GM23338 (cell line): ENCODE results near the gene LINGO1. TPM values are rescaled to one million over a fixed set of nuclear protein-coding genes. Genes with fewer than 3 reads are reported as not detected.

ENCODE experiments used
- ATAC-seq: fragments of 200-7000 bp; cut with Tn5 transposase; 3 replicates; pipeline ENCODE4 v1.9.1; 2020
- DNase-seq: peaks from one replicate; pipeline ENCODE4 v3.0.0-alpha.2; 2015; ENCODE audit warnings: low spot score
- H2AFZ ChIP-seq: fragments of 200-600 bp; sonication (generic); 2 replicates; pipeline ENCODE4 v1.8.0; 2016; ENCODE audit warnings: antibody characterized with exemption, mild to moderate bottlenecking, moderate library complexity
- H3F3A ChIP-seq: fragments of 200-600 bp; sonication (generic); replicated peaks from 2 replicates; pipeline ENCODE4 v1.8.0; 2017; ENCODE audit warnings: antibody characterized with exemption, mixed run types, low read depth
- H3K27ac ChIP-seq: fragments of 200-600 bp; sonication (generic); 2 replicates; pipeline ENCODE4 v1.6.1; 2016; ENCODE audit warnings: low read depth
- H3K27me3 ChIP-seq: fragments of 200-600 bp; sonication (generic); 2 replicates; pipeline ENCODE4 v1.8.0; 2016; ENCODE audit warnings: mild to moderate bottlenecking, mixed run types, moderate library complexity; ENCODE audit not compliant: insufficient read depth
- H3K36me3 ChIP-seq: fragments of 200-600 bp; sonication (generic); 2 replicates; pipeline ENCODE4 v1.8.0; 2016; ENCODE audit warnings: mild to moderate bottlenecking; ENCODE audit not compliant: insufficient read depth
- H3K4me1 ChIP-seq: fragments of 200-600 bp; sonication (generic); 2 replicates; pipeline ENCODE4 v1.8.0; 2016; ENCODE audit warnings: mild to moderate bottlenecking, moderate library complexity; ENCODE audit not compliant: insufficient read depth
- H3K4me2 ChIP-seq: fragments of 200-600 bp; sonication (generic); 2 replicates; pipeline ENCODE4 v1.7.1; 2017; ENCODE audit warnings: mixed run types
- H3K4me3 ChIP-seq: fragments of 200-600 bp; sonication (generic); 2 replicates; pipeline ENCODE4 v1.6.1; 2016; ENCODE audit warnings: mixed run types
- H3K79me2 ChIP-seq: fragments of 200-600 bp; sonication (generic); replicated peaks from 2 replicates; pipeline ENCODE4 v1.8.0; 2017; ENCODE audit warnings: mild to moderate bottlenecking; ENCODE audit not compliant: insufficient read depth
- H3K9me2 ChIP-seq: fragments of 200-600 bp; sonication (generic); 2 replicates; pipeline ENCODE4 v1.8.0; 2017; ENCODE audit not compliant: insufficient read depth
- H4K20me1 ChIP-seq: fragments of 200-600 bp; sonication (generic); replicated peaks from 2 replicates; pipeline ENCODE4 v1.8.0; 2017; ENCODE audit warnings: mild to moderate bottlenecking; ENCODE audit not compliant: insufficient read depth
- H3K27ac Mint-ChIP-seq: 2 replicates; pipeline ENCODE4 v1.8.0; 2020; ENCODE audit warnings: inconsistent platforms, mild to moderate bottlenecking, moderate library complexity, mixed read lengths
- H3K27me3 Mint-ChIP-seq: 3 replicates; pipeline ENCODE4 v1.8.0; 2022; ENCODE audit warnings: low read depth, mild to moderate bottlenecking, moderate library complexity, mixed read lengths, inconsistent platforms; ENCODE audit not compliant: insufficient read depth, poor library complexity
- H3K36me3 Mint-ChIP-seq: 3 replicates; pipeline ENCODE4 v1.8.0; 2021; ENCODE audit warnings: low read depth, mild to moderate bottlenecking, inconsistent platforms, moderate library complexity, mixed read lengths
- H3K4me1 Mint-ChIP-seq: 3 replicates; pipeline ENCODE4 v1.8.0; 2020; ENCODE audit warnings: mild to moderate bottlenecking, inconsistent platforms, mixed read lengths
- H3K4me3 Mint-ChIP-seq: 3 replicates; pipeline ENCODE4 v1.8.0; 2021; ENCODE audit warnings: moderate library complexity, mild to moderate bottlenecking, inconsistent platforms, mixed read lengths
- H3K9me3 Mint-ChIP-seq: 3 replicates; pipeline ENCODE4 v1.8.0; 2020; ENCODE audit warnings: moderate library complexity, mild to moderate bottlenecking, inconsistent platforms, mixed read lengths
- CREB1 ChIP-seq: fragments of 250-450 bp; sonication (Bioruptor Pico); IDR thresholded peaks from 2 replicates; pipeline ENCODE4 v1.5.0; 2020; ENCODE audit warnings: low read depth, mild to moderate bottlenecking, moderate library complexity
- EZH2 ChIP-seq: fragments of 200-600 bp; sonication (generic); IDR thresholded peaks from one replicate; pipeline ENCODE4 v1.8.0; 2017; ENCODE audit warnings: antibody characterized with exemption, mild to moderate bottlenecking, low read depth; ENCODE audit not compliant: unreplicated experiment
- EZH2phosphoT487 ChIP-seq: fragments of 200-600 bp; sonication (generic); IDR thresholded peaks from one replicate; pipeline ENCODE4 v1.8.1; 2018; ENCODE audit warnings: antibody characterized with exemption; ENCODE audit not compliant: unreplicated experiment
- POLR2AphosphoS5 ChIP-seq: IDR thresholded peaks from 2 replicates; pipeline ENCODE4 v1.6.1; 2016; ENCODE audit warnings: antibody characterized with exemption, low read depth
- STAT1 ChIP-seq: IDR thresholded peaks from one replicate; pipeline ENCODE4 v1.6.1; 2016; ENCODE audit warnings: antibody characterized with exemption; ENCODE audit not compliant: unreplicated experiment
- ZNF114 ChIP-seq: fragments of 250-450 bp; sonication (Bioruptor Pico); IDR thresholded peaks from 2 replicates; pipeline ENCODE4 v1.5.0; 2020; ENCODE audit warnings: mild to moderate bottlenecking, moderate library complexity
- ZNF331 ChIP-seq: fragments of 250-450 bp; sonication (Bioruptor Pico); IDR thresholded peaks from 2 replicates; pipeline ENCODE4 v1.5.0; 2020; ENCODE audit warnings: low read depth, mild to moderate bottlenecking, moderate library complexity
- polyA plus RNA-seq: library from polyadenylated mRNA; unstranded; fragments of >200 nt; fragmentation: Nextera tagmentation; extraction: Ambion mirVana; gene quantifications from 2 replicates; pipeline ENCODE4 v1.2.1, GENCODE V29; 2016
- total RNA-seq: library from RNA; depleted of rRNA; stranded (reverse); fragments of >200 nt; shearing (Covaris generic); gene quantifications from 2 replicates; pipeline ENCODE4 v1.2.3, GENCODE V29; 2014
- TF ChIP-seq, protein P1 (sequence below), 2 experiments: fragments of 200-600 bp in 1 of 2; sonication (generic) in 1 of 2; conservative IDR thresholded peaks; 2 replicates each; pipeline versions ENCODE4 v1.5.1 to v1.6.1; 2016 to 2017; ENCODE audit warnings: antibody characterized with exemption in 2 of 2, low read depth in 2 of 2, mild to moderate bottlenecking in 2 of 2, moderate library complexity in 1 of 2
- TF ChIP-seq, protein P2 (sequence below): IDR thresholded peaks from one replicate; pipeline ENCODE4 v1.6.1; 2018; ENCODE audit warnings: antibody characterized with exemption; ENCODE audit not compliant: unreplicated experiment
- TF ChIP-seq, protein P3 (sequence below): fragments of 250-450 bp; sonication (Bioruptor Pico); IDR thresholded peaks from 2 replicates; pipeline ENCODE4 v1.5.0; 2020; ENCODE audit warnings: mild to moderate bottlenecking, moderate library complexity
- TF ChIP-seq, protein P4 (sequence below): IDR thresholded peaks from 2 replicates; pipeline ENCODE4 v1.6.1; 2016; ENCODE audit warnings: antibody characterized with exemption

LINGO1 gene
- total and polyA plus RNA-seq, 2 experiments from 2014 or later: 16.9 to 63.1 TPM

DNA sequence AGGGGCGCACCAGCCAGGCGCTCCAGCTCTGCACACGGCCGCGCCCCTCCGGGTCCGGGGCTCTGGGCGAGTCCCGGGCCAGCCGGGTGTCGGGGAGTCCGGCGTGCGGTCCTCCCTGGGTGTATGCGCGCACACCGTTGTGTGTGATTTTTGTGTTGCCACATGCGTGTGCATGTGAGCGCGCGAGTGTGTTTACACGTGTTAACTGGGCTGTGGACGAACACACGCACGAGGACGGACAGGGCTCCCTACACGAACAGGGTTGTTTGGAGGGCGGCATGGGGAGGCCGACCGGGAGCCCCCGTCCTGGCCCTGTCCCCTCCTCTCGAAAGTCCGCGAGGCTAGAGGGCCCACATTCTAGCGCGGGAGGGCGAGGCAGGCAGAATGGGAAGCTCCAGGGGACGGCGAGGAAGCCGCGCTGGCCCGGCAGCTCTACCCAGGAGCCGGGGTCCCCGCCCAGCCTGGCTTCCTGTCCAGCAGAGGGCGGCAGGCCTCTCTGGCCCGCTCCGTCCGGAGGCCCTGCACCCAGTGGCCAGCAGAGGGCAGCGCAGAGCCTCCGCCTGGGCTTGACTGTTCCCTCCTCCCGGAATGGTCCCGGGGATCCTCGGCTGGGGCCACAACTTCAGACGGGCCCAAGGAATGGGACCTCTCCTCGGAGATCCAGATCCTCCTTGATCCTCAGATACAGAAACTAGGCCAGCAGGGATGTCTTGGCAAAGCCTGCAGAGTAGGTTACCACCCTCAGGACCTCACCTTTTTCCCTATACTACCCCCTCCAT, 611 bp upstream of the LINGO1 start:
- peak overlapping the region; percentile 73 for H3K4me3 ChIP-seq
- peaks cover 43% of the 10 kb centered on the region for H3K4me1 ChIP-seq
- H3K27ac Mint-ChIP-seq: peak overlapping the region; percentile 98
- H3K27ac ChIP-seq: peak overlapping the region; percentile 94
- DNase-seq (peak; percentile 96), ATAC-seq (peak; percentile 68)
- peak overlapping the region; percentile 63; the same call in 1 of the 2 replicates for H2AFZ ChIP-seq
- peaks cover 9% of the 10 kb centered on the region; the same call in 1 of the 2 replicates for H3F3A ChIP-seq
- peak overlapping the region; percentile 87 for H3K4me2 ChIP-seq
- H3K27me3 ChIP-seq: no peaks in the 10 kb centered on the region
- no peaks in the 10 kb centered on the region for H3K9me3 Mint-ChIP-seq
- H3K36me3 Mint-ChIP-seq: no peaks in the 10 kb centered on the region
- H3K4me1 Mint-ChIP-seq: peaks cover 58% of the 10 kb centered on the region
- H3K27me3 Mint-ChIP-seq: peaks cover 17% of the 10 kb centered on the region
- peaks cover 37% of the 10 kb centered on the region for H3K79me2 ChIP-seq
- no peaks in the 10 kb centered on the region for H3K36me3 ChIP-seq
- no peaks in the 10 kb centered on the region for H3K9me2 ChIP-seq
- no peaks in the 10 kb centered on the region for H4K20me1 ChIP-seq
- peak overlapping the region; percentile 69 for H3K4me3 Mint-ChIP-seq
- TF ChIP-seq, protein P1, sequence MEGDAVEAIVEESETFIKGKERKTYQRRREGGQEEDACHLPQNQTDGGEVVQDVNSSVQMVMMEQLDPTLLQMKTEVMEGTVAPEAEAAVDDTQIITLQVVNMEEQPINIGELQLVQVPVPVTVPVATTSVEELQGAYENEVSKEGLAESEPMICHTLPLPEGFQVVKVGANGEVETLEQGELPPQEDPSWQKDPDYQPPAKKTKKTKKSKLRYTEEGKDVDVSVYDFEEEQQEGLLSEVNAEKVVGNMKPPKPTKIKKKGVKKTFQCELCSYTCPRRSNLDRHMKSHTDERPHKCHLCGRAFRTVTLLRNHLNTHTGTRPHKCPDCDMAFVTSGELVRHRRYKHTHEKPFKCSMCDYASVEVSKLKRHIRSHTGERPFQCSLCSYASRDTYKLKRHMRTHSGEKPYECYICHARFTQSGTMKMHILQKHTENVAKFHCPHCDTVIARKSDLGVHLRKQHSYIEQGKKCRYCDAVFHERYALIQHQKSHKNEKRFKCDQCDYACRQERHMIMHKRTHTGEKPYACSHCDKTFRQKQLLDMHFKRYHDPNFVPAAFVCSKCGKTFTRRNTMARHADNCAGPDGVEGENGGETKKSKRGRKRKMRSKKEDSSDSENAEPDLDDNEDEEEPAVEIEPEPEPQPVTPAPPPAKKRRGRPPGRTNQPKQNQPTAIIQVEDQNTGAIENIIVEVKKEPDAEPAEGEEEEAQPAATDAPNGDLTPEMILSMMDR (conservative IDR thresholded peaks at IDR 0.05; ENCODE audit: low read depth in 2 of 2): peak; percentile 95 to 100
- no peak for TF ChIP-seq STAT1
- TF ChIP-seq EZH2: no peak
- TF ChIP-seq ZNF331 (CRISPR knock-in tag): no peak
- no peak for TF ChIP-seq EZH2phosphoT487
- TF ChIP-seq, protein P2, sequence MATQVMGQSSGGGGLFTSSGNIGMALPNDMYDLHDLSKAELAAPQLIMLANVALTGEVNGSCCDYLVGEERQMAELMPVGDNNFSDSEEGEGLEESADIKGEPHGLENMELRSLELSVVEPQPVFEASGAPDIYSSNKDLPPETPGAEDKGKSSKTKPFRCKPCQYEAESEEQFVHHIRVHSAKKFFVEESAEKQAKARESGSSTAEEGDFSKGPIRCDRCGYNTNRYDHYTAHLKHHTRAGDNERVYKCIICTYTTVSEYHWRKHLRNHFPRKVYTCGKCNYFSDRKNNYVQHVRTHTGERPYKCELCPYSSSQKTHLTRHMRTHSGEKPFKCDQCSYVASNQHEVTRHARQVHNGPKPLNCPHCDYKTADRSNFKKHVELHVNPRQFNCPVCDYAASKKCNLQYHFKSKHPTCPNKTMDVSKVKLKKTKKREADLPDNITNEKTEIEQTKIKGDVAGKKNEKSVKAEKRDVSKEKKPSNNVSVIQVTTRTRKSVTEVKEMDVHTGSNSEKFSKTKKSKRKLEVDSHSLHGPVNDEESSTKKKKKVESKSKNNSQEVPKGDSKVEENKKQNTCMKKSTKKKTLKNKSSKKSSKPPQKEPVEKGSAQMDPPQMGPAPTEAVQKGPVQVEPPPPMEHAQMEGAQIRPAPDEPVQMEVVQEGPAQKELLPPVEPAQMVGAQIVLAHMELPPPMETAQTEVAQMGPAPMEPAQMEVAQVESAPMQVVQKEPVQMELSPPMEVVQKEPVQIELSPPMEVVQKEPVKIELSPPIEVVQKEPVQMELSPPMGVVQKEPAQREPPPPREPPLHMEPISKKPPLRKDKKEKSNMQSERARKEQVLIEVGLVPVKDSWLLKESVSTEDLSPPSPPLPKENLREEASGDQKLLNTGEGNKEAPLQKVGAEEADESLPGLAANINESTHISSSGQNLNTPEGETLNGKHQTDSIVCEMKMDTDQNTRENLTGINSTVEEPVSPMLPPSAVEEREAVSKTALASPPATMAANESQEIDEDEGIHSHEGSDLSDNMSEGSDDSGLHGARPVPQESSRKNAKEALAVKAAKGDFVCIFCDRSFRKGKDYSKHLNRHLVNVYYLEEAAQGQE: no peak
- TF ChIP-seq, protein P3, sequence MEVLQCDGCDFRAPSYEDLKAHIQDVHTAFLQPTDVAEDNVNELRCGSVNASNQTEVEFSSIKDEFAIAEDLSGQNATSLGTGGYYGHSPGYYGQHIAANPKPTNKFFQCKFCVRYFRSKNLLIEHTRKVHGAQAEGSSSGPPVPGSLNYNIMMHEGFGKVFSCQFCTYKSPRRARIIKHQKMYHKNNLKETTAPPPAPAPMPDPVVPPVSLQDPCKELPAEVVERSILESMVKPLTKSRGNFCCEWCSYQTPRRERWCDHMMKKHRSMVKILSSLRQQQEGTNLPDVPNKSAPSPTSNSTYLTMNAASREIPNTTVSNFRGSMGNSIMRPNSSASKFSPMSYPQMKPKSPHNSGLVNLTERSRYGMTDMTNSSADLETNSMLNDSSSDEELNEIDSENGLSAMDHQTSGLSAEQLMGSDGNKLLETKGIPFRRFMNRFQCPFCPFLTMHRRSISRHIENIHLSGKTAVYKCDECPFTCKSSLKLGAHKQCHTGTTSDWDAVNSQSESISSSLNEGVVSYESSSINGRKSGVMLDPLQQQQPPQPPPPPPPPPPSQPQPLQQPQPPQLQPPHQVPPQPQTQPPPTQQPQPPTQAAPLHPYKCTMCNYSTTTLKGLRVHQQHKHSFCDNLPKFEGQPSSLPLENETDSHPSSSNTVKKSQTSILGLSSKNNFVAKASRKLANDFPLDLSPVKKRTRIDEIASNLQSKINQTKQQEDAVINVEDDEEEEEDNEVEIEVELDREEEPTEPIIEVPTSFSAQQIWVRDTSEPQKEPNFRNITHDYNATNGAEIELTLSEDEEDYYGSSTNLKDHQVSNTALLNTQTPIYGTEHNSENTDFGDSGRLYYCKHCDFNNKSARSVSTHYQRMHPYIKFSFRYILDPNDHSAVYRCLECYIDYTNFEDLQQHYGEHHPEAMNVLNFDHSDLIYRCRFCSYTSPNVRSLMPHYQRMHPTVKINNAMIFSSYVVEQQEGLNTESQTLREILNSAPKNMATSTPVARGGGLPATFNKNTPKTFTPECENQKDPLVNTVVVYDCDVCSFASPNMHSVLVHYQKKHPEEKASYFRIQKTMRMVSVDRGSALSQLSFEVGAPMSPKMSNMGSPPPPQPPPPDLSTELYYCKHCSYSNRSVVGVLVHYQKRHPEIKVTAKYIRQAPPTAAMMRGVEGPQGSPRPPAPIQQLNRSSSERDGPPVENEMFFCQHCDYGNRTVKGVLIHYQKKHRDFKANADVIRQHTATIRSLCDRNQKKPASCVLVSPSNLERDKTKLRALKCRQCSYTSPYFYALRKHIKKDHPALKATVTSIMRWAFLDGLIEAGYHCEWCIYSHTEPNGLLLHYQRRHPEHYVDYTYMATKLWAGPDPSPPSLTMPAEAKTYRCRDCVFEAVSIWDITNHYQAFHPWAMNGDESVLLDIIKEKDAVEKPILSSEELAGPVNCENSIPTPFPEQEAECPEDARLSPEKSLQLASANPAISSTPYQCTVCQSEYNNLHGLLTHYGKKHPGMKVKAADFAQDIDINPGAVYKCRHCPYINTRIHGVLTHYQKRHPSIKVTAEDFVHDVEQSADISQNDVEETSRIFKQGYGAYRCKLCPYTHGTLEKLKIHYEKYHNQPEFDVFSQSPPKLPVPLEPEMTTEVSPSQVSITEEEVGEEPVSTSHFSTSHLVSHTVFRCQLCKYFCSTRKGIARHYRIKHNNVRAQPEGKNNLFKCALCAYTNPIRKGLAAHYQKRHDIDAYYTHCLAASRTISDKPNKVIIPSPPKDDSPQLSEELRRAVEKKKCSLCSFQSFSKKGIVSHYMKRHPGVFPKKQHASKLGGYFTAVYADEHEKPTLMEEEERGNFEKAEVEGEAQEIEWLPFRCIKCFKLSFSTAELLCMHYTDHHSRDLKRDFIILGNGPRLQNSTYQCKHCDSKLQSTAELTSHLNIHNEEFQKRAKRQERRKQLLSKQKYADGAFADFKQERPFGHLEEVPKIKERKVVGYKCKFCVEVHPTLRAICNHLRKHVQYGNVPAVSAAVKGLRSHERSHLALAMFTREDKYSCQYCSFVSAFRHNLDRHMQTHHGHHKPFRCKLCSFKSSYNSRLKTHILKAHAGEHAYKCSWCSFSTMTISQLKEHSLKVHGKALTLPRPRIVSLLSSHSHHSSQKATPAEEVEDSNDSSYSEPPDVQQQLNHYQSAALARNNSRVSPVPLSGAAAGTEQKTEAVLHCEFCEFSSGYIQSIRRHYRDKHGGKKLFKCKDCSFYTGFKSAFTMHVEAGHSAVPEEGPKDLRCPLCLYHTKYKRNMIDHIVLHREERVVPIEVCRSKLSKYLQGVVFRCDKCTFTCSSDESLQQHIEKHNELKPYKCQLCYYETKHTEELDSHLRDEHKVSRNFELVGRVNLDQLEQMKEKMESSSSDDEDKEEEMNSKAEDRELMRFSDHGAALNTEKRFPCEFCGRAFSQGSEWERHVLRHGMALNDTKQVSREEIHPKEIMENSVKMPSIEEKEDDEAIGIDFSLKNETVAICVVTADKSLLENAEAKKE (CRISPR knock-in tag): peak; percentile 98
- TF ChIP-seq, protein P4, sequence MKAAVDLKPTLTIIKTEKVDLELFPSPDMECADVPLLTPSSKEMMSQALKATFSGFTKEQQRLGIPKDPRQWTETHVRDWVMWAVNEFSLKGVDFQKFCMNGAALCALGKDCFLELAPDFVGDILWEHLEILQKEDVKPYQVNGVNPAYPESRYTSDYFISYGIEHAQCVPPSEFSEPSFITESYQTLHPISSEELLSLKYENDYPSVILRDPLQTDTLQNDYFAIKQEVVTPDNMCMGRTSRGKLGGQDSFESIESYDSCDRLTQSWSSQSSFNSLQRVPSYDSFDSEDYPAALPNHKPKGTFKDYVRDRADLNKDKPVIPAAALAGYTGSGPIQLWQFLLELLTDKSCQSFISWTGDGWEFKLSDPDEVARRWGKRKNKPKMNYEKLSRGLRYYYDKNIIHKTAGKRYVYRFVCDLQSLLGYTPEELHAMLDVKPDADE: peak; percentile 35; the same call in 1 of the 2 replicates
- TF ChIP-seq CREB1: peak; percentile 39; the same call in 1 of the 2 replicates
- TF ChIP-seq ZNF114 (CRISPR knock-in tag): peak; percentile 79; the same call in 1 of the 2 replicates
- no peak for TF ChIP-seq POLR2AphosphoS5
